ENCODE data around the gene PASK.

PASK gene

GRCh38 chr2:241179899-241180298 lies 30.6 kb upstream of the PASK start:
- DNase-seq = no peak

- DNase-seq = no peak
Observed at GRCh38 chr2:241178961-241179360, 29.7 kb upstream of the PASK start.

GRCh38 chr2:241177526-241178334 lies 28.5 kb upstream of the PASK start:
- DNase-seq = no peak

- no peak for DNase-seq
Observed at GRCh38 chr2:241173557-241173956, 24.3 kb upstream of the PASK start.

- no peak for DNase-seq
Observed at GRCh38 chr2:241168366-241168765, 19.1 kb upstream of the PASK start.

GRCh38 chr2:241163601-241164118 lies 14.4 kb upstream of the PASK start:
- no peak for DNase-seq

- DNase-seq = no peak
Observed at GRCh38 chr2:241161646-241162281, 12.5 kb upstream of the PASK start.

- DNase-seq = no peak
Observed at GRCh38 chr2:241160318-241160717, 11.0 kb upstream of the PASK start.

GRCh38 chr2:241159116-241159515 lies 9.8 kb upstream of the PASK start:
- DNase-seq = no peak

GRCh38 chr2:241158546-241158900 lies 9.3 kb upstream of the PASK start:
- DNase-seq = no peak

GRCh38 chr2:241157841-241158545 lies 8.7 kb upstream of the PASK start:
- DNase-seq = no peak

- no peak for DNase-seq
Observed at GRCh38 chr2:241156971-241157441, 7.7 kb upstream of the PASK start.

GRCh38 chr2:241155936-241156335 lies 6.7 kb upstream of the PASK start:
- no peak for DNase-seq

GRCh38 chr2:241154915-241155314 lies 5.6 kb upstream of the PASK start:
- DNase-seq = no peak

- no peak for DNase-seq
Observed at GRCh38 chr2:241153616-241154015, 4.3 kb upstream of the PASK start.

- DNase-seq = no peak
Observed at GRCh38 chr2:241151934-241152660, 2.8 kb upstream of the PASK start.

GRCh38 chr2:241150660-241151530 lies 1.6 kb upstream of the PASK start:
- DNase-seq = no peak

- DNase-seq = peak; percentile 93
Observed at GRCh38 chr2:241149925-241150659, 820 bp upstream of the PASK start, which contains the start of gene PPP1R7. Gene PPP1R7 (plus strand): TSS chr2:241150467. CDS start chr2:241150496, 29 bp downstream.

- no peak for DNase-seq
Observed at GRCh38 chr2:241149675-241149924, 328 bp upstream of the PASK start.

GRCh38 chr2:241148239-241148638 lies 1.0 kb downstream of the PASK start:
- no peak for DNase-seq

- no peak for DNase-seq
Observed at GRCh38 chr2:241147336-241147735, 1.9 kb downstream of the PASK start.
